Activated B cell treated with CpG ODN at 0.5 μM for 24 hours (primary cell): ENCODE measurements around the gene SLC22A12. TPM values are rescaled to one million over a fixed set of nuclear protein-coding genes. Genes with fewer than 3 reads are reported as not detected.

Experiments used
- ATAC-seq: fragments of 200-7000 bp; cut with Tn5 transposase; one replicate; pipeline ENCODE4 v1.10.0; 2021; ENCODE audit warnings: low read depth, mild to moderate bottlenecking, moderate library complexity
- CTCF ChIA-PET: fragments of 350-600 bp; sonication (Branson Sonifier 250); formaldehyde crosslinking; loops from one replicate; lab custom pipeline; 2021; ENCODE audit warnings: antibody characterized with exemption; lab: Charles Lee
- POLR2A ChIA-PET: fragments of 350-600 bp; sonication (Branson Sonifier 250); formaldehyde crosslinking; loops from one replicate; lab custom pipeline; 2021; ENCODE audit warnings: antibody characterized with exemption; lab: Charles Lee
- DNase-seq: peaks from one replicate; pipeline ENCODE4 v3.0.0; 2022
- H3K27ac Mint-ChIP-seq: one replicate; pipeline ENCODE4 v1.8.0; 2020; ENCODE audit warnings: mixed read lengths
- H3K27me3 Mint-ChIP-seq: one replicate; pipeline ENCODE4 v1.8.0; 2021; ENCODE audit warnings: mixed read lengths
- H3K36me3 Mint-ChIP-seq: one replicate; pipeline ENCODE4 v1.8.0; 2021; ENCODE audit warnings: low read depth, mixed read lengths
- H3K4me1 Mint-ChIP-seq: one replicate; pipeline ENCODE4 v1.8.0; 2021; ENCODE audit warnings: mixed read lengths
- H3K4me3 Mint-ChIP-seq: one replicate; pipeline ENCODE4 v1.8.0; 2020; ENCODE audit warnings: mild to moderate bottlenecking, mixed read lengths
- H3K9me3 Mint-ChIP-seq: one replicate; pipeline ENCODE4 v1.8.0; 2020; ENCODE audit warnings: mixed read lengths
- intact Hi-C: fragments of 100-400 bp; cut with micrococcal nuclease; formaldehyde crosslinking; loops from one replicate; pipeline ENCODE4 v1.15.1; 2024
- total RNA-seq: library from RNA; stranded (reverse); gene quantifications from 2 replicates; pipeline ENCODE4 v1.2.3, GENCODE V29; 2022
- TF ChIP-seq, protein P1 (sequence below): fragments of 200-600 bp; IDR thresholded peaks from one replicate; pipeline ENCODE4 v1.8.0; 2022; ENCODE audit warnings: antibody characterized with exemption, mild to moderate bottlenecking

Gene SLC22A12
- total RNA-seq, 1 donor from 2014 or later = not detected

GRCh38 chr11:64616817-64617216 is 25.8 kb downstream of the SLC22A12 start:
- no peaks in the 10 kb centered on the region for H3K9me3 Mint-ChIP-seq
- POLR2A ChIA-PET = no interaction called here
- H3K4me3 Mint-ChIP-seq = no peak overlapping the region
- no peak overlapping the region for H3K27ac Mint-ChIP-seq
- peaks cover 2% of the 10 kb centered on the region for H3K4me1 Mint-ChIP-seq
- TF ChIP-seq, protein P1, sequence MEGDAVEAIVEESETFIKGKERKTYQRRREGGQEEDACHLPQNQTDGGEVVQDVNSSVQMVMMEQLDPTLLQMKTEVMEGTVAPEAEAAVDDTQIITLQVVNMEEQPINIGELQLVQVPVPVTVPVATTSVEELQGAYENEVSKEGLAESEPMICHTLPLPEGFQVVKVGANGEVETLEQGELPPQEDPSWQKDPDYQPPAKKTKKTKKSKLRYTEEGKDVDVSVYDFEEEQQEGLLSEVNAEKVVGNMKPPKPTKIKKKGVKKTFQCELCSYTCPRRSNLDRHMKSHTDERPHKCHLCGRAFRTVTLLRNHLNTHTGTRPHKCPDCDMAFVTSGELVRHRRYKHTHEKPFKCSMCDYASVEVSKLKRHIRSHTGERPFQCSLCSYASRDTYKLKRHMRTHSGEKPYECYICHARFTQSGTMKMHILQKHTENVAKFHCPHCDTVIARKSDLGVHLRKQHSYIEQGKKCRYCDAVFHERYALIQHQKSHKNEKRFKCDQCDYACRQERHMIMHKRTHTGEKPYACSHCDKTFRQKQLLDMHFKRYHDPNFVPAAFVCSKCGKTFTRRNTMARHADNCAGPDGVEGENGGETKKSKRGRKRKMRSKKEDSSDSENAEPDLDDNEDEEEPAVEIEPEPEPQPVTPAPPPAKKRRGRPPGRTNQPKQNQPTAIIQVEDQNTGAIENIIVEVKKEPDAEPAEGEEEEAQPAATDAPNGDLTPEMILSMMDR = no peak
- ATAC-seq (no peak), DNase-seq (no peak)
- intact Hi-C loops = no loop called here
- H3K36me3 Mint-ChIP-seq = no peaks in the 10 kb centered on the region
- CTCF ChIA-PET = no interaction called here
- H3K27me3 Mint-ChIP-seq = peaks cover 5% of the 10 kb centered on the region

DNA sequence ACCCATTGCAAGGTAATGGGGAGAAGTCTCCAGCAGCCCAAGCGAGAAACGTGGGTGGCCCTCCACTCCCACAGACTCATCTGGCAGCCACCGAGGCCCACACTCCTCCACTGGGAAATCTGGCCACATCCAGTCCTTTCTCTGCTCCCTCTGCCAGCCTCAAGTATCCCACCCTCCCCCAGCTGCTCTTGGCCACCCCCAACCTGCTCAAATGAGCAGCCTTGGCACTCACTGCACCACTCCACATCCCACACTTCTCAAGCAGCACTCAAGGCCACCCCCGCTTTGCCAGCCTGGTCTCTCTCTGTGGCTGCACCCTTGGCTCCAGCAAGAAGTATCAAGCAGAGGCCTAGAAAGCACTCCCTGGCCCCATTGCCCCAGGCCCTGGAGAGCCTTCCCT is 28.2 kb downstream of the SLC22A12 start:
- ATAC-seq (no peak), DNase-seq (no peak)
- no peak overlapping the region for H3K4me3 Mint-ChIP-seq
- ChIA-PET CTCF (no interaction called here), POLR2A (no interaction called here)
- intact Hi-C loops = no loop called here
- H3K9me3 Mint-ChIP-seq = no peaks in the 10 kb centered on the region
- no peaks in the 10 kb centered on the region for H3K27me3 Mint-ChIP-seq
- H3K36me3 Mint-ChIP-seq = no peaks in the 10 kb centered on the region
- H3K4me1 Mint-ChIP-seq = peaks cover 2% of the 10 kb centered on the region
- TF ChIP-seq, protein P1 = no peak
- H3K27ac Mint-ChIP-seq = no peak overlapping the region

GRCh38 chr11:64619811-64620380 is 28.9 kb downstream of the SLC22A12 start:
- ATAC-seq = no peak
- DNase-seq = no peak
- no peak overlapping the region for H3K27ac Mint-ChIP-seq
- ChIA-PET POLR2A (no interaction called here), CTCF (no interaction called here)
- H3K27me3 Mint-ChIP-seq = no peaks in the 10 kb centered on the region
- intact Hi-C loops = no loop called here
- H3K9me3 Mint-ChIP-seq = no peaks in the 10 kb centered on the region
- H3K4me3 Mint-ChIP-seq = no peak overlapping the region
- peaks cover 5% of the 10 kb centered on the region for H3K4me1 Mint-ChIP-seq
- H3K36me3 Mint-ChIP-seq = no peaks in the 10 kb centered on the region
- TF ChIP-seq, protein P1 = no peak

- H3K4me3 Mint-ChIP-seq = no peak overlapping the region
- no peaks in the 10 kb centered on the region for H3K9me3 Mint-ChIP-seq
- ATAC-seq = no peak
- no peak for DNase-seq
- H3K27me3 Mint-ChIP-seq = no peaks in the 10 kb centered on the region
- POLR2A ChIA-PET = no interaction called here
- H3K4me1 Mint-ChIP-seq = peaks cover 11% of the 10 kb centered on the region
- CTCF ChIA-PET = no interaction called here
- intact Hi-C loops = no loop called here
- H3K36me3 Mint-ChIP-seq = no peaks in the 10 kb centered on the region
- no peak overlapping the region for H3K27ac Mint-ChIP-seq
- TF ChIP-seq, protein P1 = no peak
Measured at GRCh38 chr11:64620381-64620971, 29.5 kb downstream of the SLC22A12 start.

GRCh38 chr11:64621283-64622019 is 30.4 kb downstream of the SLC22A12 start:
- ChIA-PET CTCF (no interaction called here), POLR2A (no interaction called here)
- Mint-ChIP-seq H3K4me1 (peaks cover 14% of the 10 kb centered on the region), H3K27ac (no peak overlapping the region), H3K27me3 (no peaks in the 10 kb centered on the region), H3K36me3 (no peaks in the 10 kb centered on the region), H3K9me3 (no peaks in the 10 kb centered on the region), H3K4me3 (no peak overlapping the region)
- no peak for ATAC-seq
- intact Hi-C loops = no loop called here
- no peak for DNase-seq
- TF ChIP-seq, protein P1 = no peak
